Esophagus (tissue), 2 donors: ENCODE measurements around the gene GOSR2. TPM values are rescaled to one million over a fixed set of nuclear protein-coding genes. Genes with fewer than 3 reads are reported as not detected.

Experiments
- H3K27ac ChIP-seq, 2 donors: one replicate each; pipeline ENCODE4 v1.5.1; 2013; ENCODE audit warnings: low read depth in 2 of 2, mild to moderate bottlenecking in 2 of 2, inconsistent platforms in 1 of 2, low read length in 1 of 2, moderate library complexity in 1 of 2
- H3K27me3 ChIP-seq, 2 donors: one replicate each; pipeline ENCODE4 v1.6.1; 2013; ENCODE audit warnings: low read length in 2 of 2, control low read depth in 1 of 2, mild to moderate bottlenecking in 1 of 2; ENCODE audit not compliant: insufficient read depth in 2 of 2, control insufficient read depth in 1 of 2
- H3K36me3 ChIP-seq, 2 donors: one replicate each; pipeline ENCODE4 v1.6.1; 2013; ENCODE audit warnings: low read length in 1 of 2; ENCODE audit not compliant: control insufficient read depth in 2 of 2, insufficient read depth in 2 of 2
- H3K4me1 ChIP-seq, 2 donors: one replicate each; pipeline ENCODE4 v1.6.1; 2013; ENCODE audit warnings: low read length in 1 of 2; ENCODE audit not compliant: control insufficient read depth in 2 of 2, insufficient read depth in 2 of 2
- H3K4me3 ChIP-seq, 2 donors: one replicate each; pipeline ENCODE4 v1.5.1; 2013; ENCODE audit warnings: low read length in 2 of 2, mild to moderate bottlenecking in 2 of 2, low read depth in 1 of 2, moderate library complexity in 1 of 2
- H3K9me3 ChIP-seq, 2 donors: one replicate each; pipeline ENCODE4 v1.6.1; 2013; ENCODE audit warnings: mild to moderate bottlenecking in 2 of 2, low read depth in 1 of 2, low read length in 1 of 2, moderate library complexity in 1 of 2; ENCODE audit not compliant: control insufficient read depth in 2 of 2, insufficient read depth in 1 of 2
- WGBS, 2 donors: extraction: QIAGEN DNeasy Blood & Tissue Kit; methylation state at CpG; one replicate each; pipeline ENCODE4 v1.1.7; 2013; 5-methylcytosine and 5-hydroxymethylcytosine counted together
- polyA plus RNA-seq, 2 donors: library from polyadenylated mRNA; stranded (reverse); fragments of 200-250 nt; gene quantifications; one replicate each; pipeline ENCODE4 v1.2.3, GENCODE V29; 2013
- donor health status: healthy with polysubstance abuse.
- donor health status: Bipolar disorder and iron deficiency.

Gene GOSR2
- polyA plus RNA-seq = 10 to 100 TPM; 12.3 to 17.8 TPM

GRCh38 chr17:46922804-46923635 lies at the start of gene GOSR2:
GOSR2 (plus strand) TSS chr17:46923160; CDS start chr17:46923193, 33 bp downstream.
- H3K27ac ChIP-seq = peak within 1 kb of the TSS; percentile 93 to 98
- no peaks in the 10 kb centered on the region for H3K36me3 ChIP-seq
- peaks cover 0 to 2% of the 10 kb centered on the region in 2 donors for H3K4me1 ChIP-seq
- H3K27me3 ChIP-seq = no peaks in the 10 kb centered on the region
- 0% methylated on average over 51 to 52 of the region's 52 CpGs for WGBS, 2 donors
- H3K4me3 ChIP-seq = peak within 1 kb of the TSS; percentile 96 to 97
- H3K9me3 ChIP-seq = no peaks in the 10 kb centered on the region

- 82 to 86% methylated on average over 7 of the region's 7 CpGs for WGBS, 2 donors
- Histone ChIP-seq H3K36me3 (no peaks in the 10 kb centered on the region), H3K27ac (no peak overlapping the region), H3K4me1 (peaks cover 0 to 9% of the 10 kb centered on the region in 2 donors), H3K9me3 (peaks cover 0 to 4% of the 10 kb centered on the region in 2 donors), H3K27me3 (no peaks in the 10 kb centered on the region), H3K4me3 (no peak overlapping the region)
Observed at GRCh38 chr17:46873941-46874645, 48.9 kb upstream of the GOSR2 start.

- 78 to 79% methylated on average over 16 of the region's 16 CpGs for WGBS, 2 donors
- Histone ChIP-seq H3K4me3 (no peak overlapping the region), H3K36me3 (no peaks in the 10 kb centered on the region), H3K9me3 (peaks cover 0 to 4% of the 10 kb centered on the region in 2 donors), H3K27ac (no peak overlapping the region), H3K27me3 (no peaks in the 10 kb centered on the region), H3K4me1 (peaks cover 0 to 9% of the 10 kb centered on the region in 2 donors)
Observed at GRCh38 chr17:46874906-46875305, 48.1 kb upstream of the GOSR2 start.

GRCh38 chr17:46875849-46876352 lies 47.1 kb upstream of the GOSR2 start:
- Histone ChIP-seq H3K9me3 (peaks cover 0 to 4% of the 10 kb centered on the region in 2 donors), H3K4me3 (no peak overlapping the region), H3K27ac (no peak overlapping the region), H3K27me3 (no peaks in the 10 kb centered on the region), H3K36me3 (no peaks in the 10 kb centered on the region), H3K4me1 (peaks cover 0 to 9% of the 10 kb centered on the region in 2 donors)
- WGBS, 2 donors = 78 to 87% methylated on average over 13 of the region's 13 CpGs

DNA sequence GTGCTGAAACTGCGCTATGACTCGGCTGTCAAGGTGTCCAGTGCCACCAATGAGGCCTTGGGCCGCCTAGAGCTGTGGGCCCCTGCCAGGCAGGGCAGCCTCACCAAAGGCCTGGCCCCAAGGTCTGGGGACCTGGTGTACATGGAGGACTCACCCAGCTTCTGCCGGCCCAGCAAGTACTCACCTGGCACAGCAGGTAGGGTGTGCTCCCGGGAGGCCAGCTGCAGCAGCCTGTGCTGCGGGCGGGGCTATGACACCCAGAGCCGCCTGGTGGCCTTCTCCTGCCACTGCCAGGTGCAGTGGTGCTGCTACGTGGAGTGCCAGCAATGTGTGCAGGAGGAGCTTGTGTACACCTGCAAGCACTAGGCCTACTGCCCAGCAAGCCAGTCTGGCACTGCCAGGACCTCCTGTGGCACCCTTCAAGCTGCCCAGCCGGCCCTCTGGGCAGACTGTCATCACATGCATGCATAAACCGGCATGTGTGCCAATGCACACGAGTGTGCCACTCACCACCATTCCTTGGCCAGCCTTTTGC lies 46.5 kb upstream of the GOSR2 start:
- Histone ChIP-seq H3K4me1 (peaks cover 0 to 9% of the 10 kb centered on the region in 2 donors), H3K27me3 (no peaks in the 10 kb centered on the region), H3K9me3 (peaks cover 0 to 4% of the 10 kb centered on the region in 2 donors), H3K27ac (no peak overlapping the region), H3K36me3 (no peaks in the 10 kb centered on the region), H3K4me3 (no peak overlapping the region)
- WGBS, 2 donors = 51 to 56% methylated on average over 11 to 12 of the region's 12 CpGs

DNA sequence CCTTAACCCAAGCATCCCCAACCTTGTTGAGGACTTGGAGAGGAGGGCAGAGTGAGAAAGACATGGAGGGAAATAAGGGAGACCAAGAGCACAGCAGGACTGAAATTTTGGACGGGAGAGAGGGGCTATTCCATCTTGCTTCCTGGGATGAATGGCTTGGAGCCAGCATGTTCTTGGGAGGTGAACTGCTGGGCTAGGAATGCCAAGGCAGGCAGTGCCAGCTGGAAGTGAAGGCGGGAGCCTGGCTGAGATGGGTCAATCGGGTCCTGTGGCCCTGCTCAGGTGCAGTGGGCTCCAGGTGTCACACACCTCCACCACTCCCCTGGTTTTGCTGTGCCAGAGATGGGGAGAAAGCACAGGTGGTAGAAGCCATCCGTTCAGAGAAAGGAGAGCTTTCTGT lies 46.0 kb upstream of the GOSR2 start:
- Histone ChIP-seq H3K4me3 (no peak overlapping the region), H3K27me3 (no peaks in the 10 kb centered on the region), H3K9me3 (peaks cover 0 to 4% of the 10 kb centered on the region in 2 donors), H3K36me3 (no peaks in the 10 kb centered on the region), H3K27ac (no peak overlapping the region), H3K4me1 (peaks cover 0 to 9% of the 10 kb centered on the region in 2 donors)
- 58 to 69% methylated on average over 4 of the region's 4 CpGs for WGBS, 2 donors

- 72 to 77% methylated on average over 6 of the region's 6 CpGs for WGBS, 2 donors
- H3K36me3 ChIP-seq = no peaks in the 10 kb centered on the region
- H3K27ac ChIP-seq = peak overlapping the region in 1 of 2 donors; percentile 6
- H3K27me3 ChIP-seq = no peaks in the 10 kb centered on the region
- no peak overlapping the region for H3K4me3 ChIP-seq
- peaks cover 0 to 4% of the 10 kb centered on the region in 2 donors for H3K9me3 ChIP-seq
- H3K4me1 ChIP-seq = peaks cover 0 to 9% of the 10 kb centered on the region in 2 donors
Observed at GRCh38 chr17:46877466-46877865, 45.5 kb upstream of the GOSR2 start.

GRCh38 chr17:46878055-46878454 lies 44.9 kb upstream of the GOSR2 start:
- Histone ChIP-seq H3K9me3 (peaks cover 0 to 4% of the 10 kb centered on the region in 2 donors), H3K4me3 (no peak overlapping the region), H3K4me1 (peaks cover 0 to 9% of the 10 kb centered on the region in 2 donors), H3K27ac (peak overlapping the region in 1 of 2 donors; percentile 6), H3K36me3 (no peaks in the 10 kb centered on the region), H3K27me3 (no peaks in the 10 kb centered on the region)
- WGBS, 2 donors = 67 to 72% methylated on average over 6 of the region's 6 CpGs

DNA sequence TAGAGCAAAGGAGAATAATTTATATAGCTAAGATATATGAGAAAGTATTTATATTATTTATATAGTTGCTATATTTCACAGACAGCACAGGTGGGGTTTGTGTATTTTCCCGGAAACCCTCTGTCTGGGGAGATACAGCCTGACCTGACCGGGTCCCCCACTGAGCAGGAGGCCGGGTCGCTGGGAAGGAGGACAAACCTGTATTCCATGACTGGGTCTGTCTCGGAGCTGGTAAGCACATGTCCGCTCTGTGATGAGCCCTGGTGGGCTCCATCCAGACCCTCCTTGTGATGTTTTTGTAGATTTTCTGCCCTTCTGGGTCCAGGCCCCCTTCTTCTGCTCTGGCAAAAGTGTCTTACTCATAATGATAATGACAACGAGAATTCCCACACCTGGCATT lies 43.9 kb upstream of the GOSR2 start:
- Histone ChIP-seq H3K9me3 (peaks cover 0 to 4% of the 10 kb centered on the region in 2 donors), H3K4me3 (no peak overlapping the region), H3K36me3 (no peaks in the 10 kb centered on the region), H3K27me3 (no peaks in the 10 kb centered on the region), H3K4me1 (peaks cover 0 to 9% of the 10 kb centered on the region in 2 donors), H3K27ac (no peak overlapping the region)
- WGBS, 2 donors = 77 to 78% methylated on average over 7 of the region's 7 CpGs
